GM21619 (cell line): ENCODE measurements around the gene PDCD1.
"Not testable (repeated sequence)": the region's sequence is repeated elsewhere in the genome, so short reads cannot be mapped to it uniquely, and the experiment has no call there.

ENCODE experiments used
- ATAC-seq: cut with Tn5 transposase; IDR thresholded peaks from one replicate; pipeline ENCODE4 v1.9.1; 2021; ENCODE audit not compliant: unreplicated experiment

Gene PDCD1

GRCh38 chr2:241879326-241879725, 20.6 kb upstream of the PDCD1 start:
- no peak for ATAC-seq

GRCh38 chr2:241877989-241878970, 19.6 kb upstream of the PDCD1 start:
- no peak for ATAC-seq

GRCh38 chr2:241877197-241877685, 18.5 kb upstream of the PDCD1 start:
- ATAC-seq: no peak

- ATAC-seq: no peak
Observed at GRCh38 chr2:241876528-241877196, 18.0 kb upstream of the PDCD1 start.

GRCh38 chr2:241875754-241876527, 17.2 kb upstream of the PDCD1 start:
- not testable (repeated sequence) for ATAC-seq

GRCh38 chr2:241874277-241874925, 15.7 kb upstream of the PDCD1 start:
- no peak for ATAC-seq

- ATAC-seq: no peak
Observed at GRCh38 chr2:241873803-241874110, 15.1 kb upstream of the PDCD1 start.

GRCh38 chr2:241873081-241873802, 14.5 kb upstream of the PDCD1 start:
- no peak for ATAC-seq

GRCh38 chr2:241872313-241872642, 13.6 kb upstream of the PDCD1 start:
- no peak for ATAC-seq

- ATAC-seq: no peak
Observed at GRCh38 chr2:241871538-241872312, 13.0 kb upstream of the PDCD1 start.

- no peak for ATAC-seq
Observed at GRCh38 chr2:241870611-241871537, 12.2 kb upstream of the PDCD1 start.

- no peak for ATAC-seq
Observed at GRCh38 chr2:241870081-241870541, 11.4 kb upstream of the PDCD1 start.

GRCh38 chr2:241869087-241869961, 10.6 kb upstream of the PDCD1 start, which contains the start of gene RTP5:
TSS of gene RTP5 (plus strand) at chr2:241869729. CDS start at chr2:241869757, 28 bp downstream.
- ATAC-seq: no peak

- no peak for ATAC-seq
Observed at GRCh38 chr2:241868661-241869081, 10.0 kb upstream of the PDCD1 start.

GRCh38 chr2:241867776-241868420, 9.2 kb upstream of the PDCD1 start:
- ATAC-seq: no peak

GRCh38 chr2:241866790-241867645, 8.3 kb upstream of the PDCD1 start:
- no peak for ATAC-seq
